WTC11 (cell line): ENCODE results near the gene PTTG1IP2.

Source experiments
- JUN ChIP-seq: sonication (generic); formaldehyde crosslinking; IDR thresholded peaks from 2 replicates; pipeline ENCODE4 v1.8.0; 2023; ENCODE audit warnings: mild to moderate bottlenecking, missing genetic modification reagents
- ZNF671 ChIP-seq: fragments of 250-450 bp; sonication (Bioruptor Pico); IDR thresholded peaks from 2 replicates; pipeline ENCODE4 v1.8.0; 2021; ENCODE audit warnings: mild to moderate bottlenecking
- TF ChIP-seq, protein P1 (sequence below): fragments of 200-600 bp; IDR thresholded peaks from 2 replicates; pipeline ENCODE4 v1.8.0; 2022; ENCODE audit warnings: antibody characterized with exemption
- TF ChIP-seq, protein P2 (sequence below): sonication (generic); formaldehyde crosslinking; IDR thresholded peaks from 2 replicates; pipeline ENCODE4 v1.8.1; 2023; ENCODE audit warnings: mild to moderate bottlenecking, missing genetic modification reagents
- TF ChIP-seq, protein P3 (sequence below): fragments of 250-450 bp; sonication (Bioruptor Pico); IDR thresholded peaks from 2 replicates; pipeline ENCODE4 v1.9.0; 2021; ENCODE audit warnings: mild to moderate bottlenecking

DNA sequence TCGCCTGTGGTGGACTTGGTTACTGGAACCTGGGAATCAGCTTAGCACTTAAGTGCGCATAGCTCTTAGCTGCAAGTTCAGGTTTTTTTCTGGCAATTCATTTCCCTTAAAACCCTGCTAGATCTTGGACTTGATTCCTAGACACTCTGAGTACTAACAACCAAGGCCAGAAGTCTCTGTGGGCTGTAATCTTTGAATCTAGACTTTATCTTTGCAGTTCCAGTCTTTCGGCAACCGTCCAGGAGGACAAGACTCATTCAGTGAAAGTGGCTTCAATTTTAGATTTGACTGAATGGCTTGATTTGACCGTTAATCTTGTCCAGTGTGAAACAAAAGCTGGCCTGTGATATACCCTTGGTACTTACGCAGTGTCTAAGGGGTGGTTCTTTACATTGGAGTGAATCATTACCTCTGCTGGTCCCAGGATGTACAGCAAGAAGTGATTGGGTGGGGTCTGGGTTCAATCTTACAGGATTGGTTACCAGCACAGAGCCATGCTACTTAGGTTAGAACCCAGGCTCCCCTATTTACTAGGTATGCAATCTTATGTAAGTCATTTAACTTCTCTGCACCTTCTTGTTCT is 16.4 kb downstream of the PTTG1IP2 start:
- TF ChIP-seq, protein P1, sequence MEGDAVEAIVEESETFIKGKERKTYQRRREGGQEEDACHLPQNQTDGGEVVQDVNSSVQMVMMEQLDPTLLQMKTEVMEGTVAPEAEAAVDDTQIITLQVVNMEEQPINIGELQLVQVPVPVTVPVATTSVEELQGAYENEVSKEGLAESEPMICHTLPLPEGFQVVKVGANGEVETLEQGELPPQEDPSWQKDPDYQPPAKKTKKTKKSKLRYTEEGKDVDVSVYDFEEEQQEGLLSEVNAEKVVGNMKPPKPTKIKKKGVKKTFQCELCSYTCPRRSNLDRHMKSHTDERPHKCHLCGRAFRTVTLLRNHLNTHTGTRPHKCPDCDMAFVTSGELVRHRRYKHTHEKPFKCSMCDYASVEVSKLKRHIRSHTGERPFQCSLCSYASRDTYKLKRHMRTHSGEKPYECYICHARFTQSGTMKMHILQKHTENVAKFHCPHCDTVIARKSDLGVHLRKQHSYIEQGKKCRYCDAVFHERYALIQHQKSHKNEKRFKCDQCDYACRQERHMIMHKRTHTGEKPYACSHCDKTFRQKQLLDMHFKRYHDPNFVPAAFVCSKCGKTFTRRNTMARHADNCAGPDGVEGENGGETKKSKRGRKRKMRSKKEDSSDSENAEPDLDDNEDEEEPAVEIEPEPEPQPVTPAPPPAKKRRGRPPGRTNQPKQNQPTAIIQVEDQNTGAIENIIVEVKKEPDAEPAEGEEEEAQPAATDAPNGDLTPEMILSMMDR, result no peak
- TF ChIP-seq JUN (CRISPR knock-in tag), result no peak
- TF ChIP-seq, protein P2, sequence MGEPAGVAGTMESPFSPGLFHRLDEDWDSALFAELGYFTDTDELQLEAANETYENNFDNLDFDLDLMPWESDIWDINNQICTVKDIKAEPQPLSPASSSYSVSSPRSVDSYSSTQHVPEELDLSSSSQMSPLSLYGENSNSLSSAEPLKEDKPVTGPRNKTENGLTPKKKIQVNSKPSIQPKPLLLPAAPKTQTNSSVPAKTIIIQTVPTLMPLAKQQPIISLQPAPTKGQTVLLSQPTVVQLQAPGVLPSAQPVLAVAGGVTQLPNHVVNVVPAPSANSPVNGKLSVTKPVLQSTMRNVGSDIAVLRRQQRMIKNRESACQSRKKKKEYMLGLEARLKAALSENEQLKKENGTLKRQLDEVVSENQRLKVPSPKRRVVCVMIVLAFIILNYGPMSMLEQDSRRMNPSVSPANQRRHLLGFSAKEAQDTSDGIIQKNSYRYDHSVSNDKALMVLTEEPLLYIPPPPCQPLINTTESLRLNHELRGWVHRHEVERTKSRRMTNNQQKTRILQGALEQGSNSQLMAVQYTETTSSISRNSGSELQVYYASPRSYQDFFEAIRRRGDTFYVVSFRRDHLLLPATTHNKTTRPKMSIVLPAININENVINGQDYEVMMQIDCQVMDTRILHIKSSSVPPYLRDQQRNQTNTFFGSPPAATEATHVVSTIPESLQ (CRISPR knock-in tag), result no peak
- TF ChIP-seq ZNF671, result no peak
- TF ChIP-seq, protein P3, sequence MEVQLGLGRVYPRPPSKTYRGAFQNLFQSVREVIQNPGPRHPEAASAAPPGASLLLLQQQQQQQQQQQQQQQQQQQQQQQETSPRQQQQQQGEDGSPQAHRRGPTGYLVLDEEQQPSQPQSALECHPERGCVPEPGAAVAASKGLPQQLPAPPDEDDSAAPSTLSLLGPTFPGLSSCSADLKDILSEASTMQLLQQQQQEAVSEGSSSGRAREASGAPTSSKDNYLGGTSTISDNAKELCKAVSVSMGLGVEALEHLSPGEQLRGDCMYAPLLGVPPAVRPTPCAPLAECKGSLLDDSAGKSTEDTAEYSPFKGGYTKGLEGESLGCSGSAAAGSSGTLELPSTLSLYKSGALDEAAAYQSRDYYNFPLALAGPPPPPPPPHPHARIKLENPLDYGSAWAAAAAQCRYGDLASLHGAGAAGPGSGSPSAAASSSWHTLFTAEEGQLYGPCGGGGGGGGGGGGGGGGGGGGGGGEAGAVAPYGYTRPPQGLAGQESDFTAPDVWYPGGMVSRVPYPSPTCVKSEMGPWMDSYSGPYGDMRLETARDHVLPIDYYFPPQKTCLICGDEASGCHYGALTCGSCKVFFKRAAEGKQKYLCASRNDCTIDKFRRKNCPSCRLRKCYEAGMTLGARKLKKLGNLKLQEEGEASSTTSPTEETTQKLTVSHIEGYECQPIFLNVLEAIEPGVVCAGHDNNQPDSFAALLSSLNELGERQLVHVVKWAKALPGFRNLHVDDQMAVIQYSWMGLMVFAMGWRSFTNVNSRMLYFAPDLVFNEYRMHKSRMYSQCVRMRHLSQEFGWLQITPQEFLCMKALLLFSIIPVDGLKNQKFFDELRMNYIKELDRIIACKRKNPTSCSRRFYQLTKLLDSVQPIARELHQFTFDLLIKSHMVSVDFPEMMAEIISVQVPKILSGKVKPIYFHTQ, result no peak
